Choroid plexus epithelial cell (primary cell): ENCODE measurements around the gene CCDC91.

Experiments used
- DNase-seq: peaks from one replicate; pipeline ENCODE4 v3.0.0-alpha.2; 2010; ENCODE audit warnings: low read depth
- H3K4me3 ChIP-seq: 2 replicates; pipeline ENCODE4 v1.5.1; 2011; ENCODE audit warnings: low read depth, mild to moderate bottlenecking, control low read depth, low read length, moderate library complexity
- TF ChIP-seq, protein P1 (sequence below): conservative IDR thresholded peaks from 2 replicates; pipeline ENCODE4 v1.5.1; 2011; ENCODE audit warnings: low read depth, mild to moderate bottlenecking, control low read depth, inconsistent platforms, low read length, moderate library complexity

Gene CCDC91

DNA sequence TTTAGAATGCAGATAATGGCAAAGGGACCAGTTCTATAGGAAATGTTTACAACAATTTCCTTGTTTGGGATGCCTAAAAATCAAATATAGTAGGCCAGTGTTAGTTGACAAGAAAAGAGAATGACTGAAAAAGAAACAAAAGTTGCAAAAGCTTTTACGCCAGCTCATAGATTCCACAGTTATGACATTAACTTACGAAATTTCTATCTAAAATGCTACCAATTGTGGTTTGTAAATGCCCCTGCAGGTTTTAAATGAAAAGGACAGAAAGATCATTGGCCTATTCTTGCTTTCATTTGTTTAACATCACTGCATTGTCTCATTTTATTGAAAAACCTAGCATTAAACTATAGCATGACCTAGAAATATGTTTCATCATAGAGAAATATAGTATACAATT, 345.8 kb downstream of the CCDC91 start:
- H3K4me3 ChIP-seq = no peak overlapping the region
- DNase-seq = peak; percentile 90
- TF ChIP-seq, protein P1, sequence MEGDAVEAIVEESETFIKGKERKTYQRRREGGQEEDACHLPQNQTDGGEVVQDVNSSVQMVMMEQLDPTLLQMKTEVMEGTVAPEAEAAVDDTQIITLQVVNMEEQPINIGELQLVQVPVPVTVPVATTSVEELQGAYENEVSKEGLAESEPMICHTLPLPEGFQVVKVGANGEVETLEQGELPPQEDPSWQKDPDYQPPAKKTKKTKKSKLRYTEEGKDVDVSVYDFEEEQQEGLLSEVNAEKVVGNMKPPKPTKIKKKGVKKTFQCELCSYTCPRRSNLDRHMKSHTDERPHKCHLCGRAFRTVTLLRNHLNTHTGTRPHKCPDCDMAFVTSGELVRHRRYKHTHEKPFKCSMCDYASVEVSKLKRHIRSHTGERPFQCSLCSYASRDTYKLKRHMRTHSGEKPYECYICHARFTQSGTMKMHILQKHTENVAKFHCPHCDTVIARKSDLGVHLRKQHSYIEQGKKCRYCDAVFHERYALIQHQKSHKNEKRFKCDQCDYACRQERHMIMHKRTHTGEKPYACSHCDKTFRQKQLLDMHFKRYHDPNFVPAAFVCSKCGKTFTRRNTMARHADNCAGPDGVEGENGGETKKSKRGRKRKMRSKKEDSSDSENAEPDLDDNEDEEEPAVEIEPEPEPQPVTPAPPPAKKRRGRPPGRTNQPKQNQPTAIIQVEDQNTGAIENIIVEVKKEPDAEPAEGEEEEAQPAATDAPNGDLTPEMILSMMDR = peak; percentile 12

- DNase-seq = peak; percentile 26
- no peak overlapping the region for H3K4me3 ChIP-seq
- TF ChIP-seq, protein P1 = no peak
These were observed 347.2 kb downstream of the CCDC91 start for GRCh38 chr12:28537474-28537873.

DNA sequence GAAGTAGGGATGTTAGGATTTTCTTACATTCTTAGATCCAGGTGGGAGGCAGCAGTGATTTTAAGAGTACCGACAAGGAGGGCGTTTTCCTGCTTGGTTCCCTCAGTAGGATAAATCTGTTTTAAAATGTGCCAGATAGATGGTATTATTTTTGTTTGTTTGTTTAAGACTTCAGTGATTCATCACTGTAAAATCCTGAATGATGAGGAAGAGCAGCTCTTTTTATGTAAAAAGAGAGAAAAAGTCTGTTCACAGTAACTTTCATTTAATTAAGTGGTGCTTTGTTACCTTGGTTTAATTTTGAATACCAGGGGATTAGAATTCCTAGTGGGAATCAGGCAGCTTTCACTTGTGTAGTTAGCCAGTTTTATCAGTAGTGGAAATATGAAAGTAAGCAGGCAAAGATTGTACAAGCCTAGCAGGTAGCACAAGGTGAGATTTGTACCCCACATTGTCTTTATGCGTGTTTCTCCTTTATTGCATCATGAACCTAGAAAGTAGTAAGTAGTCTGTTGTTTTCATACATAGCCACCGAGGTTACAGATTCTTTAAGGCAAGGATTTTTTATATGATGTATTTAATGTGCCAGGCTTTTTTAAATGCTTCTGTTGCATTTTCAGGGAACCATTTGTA, 349.6 kb downstream of the CCDC91 start:
- DNase-seq = peak; percentile 38
- TF ChIP-seq, protein P1 = no peak
- no peak overlapping the region for H3K4me3 ChIP-seq

GRCh38 chr12:28540324-28540714, 350.1 kb downstream of the CCDC91 start:
- TF ChIP-seq, protein P1 = no peak
- DNase-seq = peak; percentile 19
- H3K4me3 ChIP-seq = no peak overlapping the region

- peak; percentile 56 for DNase-seq
- TF ChIP-seq, protein P1 = no peak
- no peak overlapping the region for H3K4me3 ChIP-seq
These were observed 353.0 kb downstream of the CCDC91 start for GRCh38 chr12:28543021-28543890.

DNA sequence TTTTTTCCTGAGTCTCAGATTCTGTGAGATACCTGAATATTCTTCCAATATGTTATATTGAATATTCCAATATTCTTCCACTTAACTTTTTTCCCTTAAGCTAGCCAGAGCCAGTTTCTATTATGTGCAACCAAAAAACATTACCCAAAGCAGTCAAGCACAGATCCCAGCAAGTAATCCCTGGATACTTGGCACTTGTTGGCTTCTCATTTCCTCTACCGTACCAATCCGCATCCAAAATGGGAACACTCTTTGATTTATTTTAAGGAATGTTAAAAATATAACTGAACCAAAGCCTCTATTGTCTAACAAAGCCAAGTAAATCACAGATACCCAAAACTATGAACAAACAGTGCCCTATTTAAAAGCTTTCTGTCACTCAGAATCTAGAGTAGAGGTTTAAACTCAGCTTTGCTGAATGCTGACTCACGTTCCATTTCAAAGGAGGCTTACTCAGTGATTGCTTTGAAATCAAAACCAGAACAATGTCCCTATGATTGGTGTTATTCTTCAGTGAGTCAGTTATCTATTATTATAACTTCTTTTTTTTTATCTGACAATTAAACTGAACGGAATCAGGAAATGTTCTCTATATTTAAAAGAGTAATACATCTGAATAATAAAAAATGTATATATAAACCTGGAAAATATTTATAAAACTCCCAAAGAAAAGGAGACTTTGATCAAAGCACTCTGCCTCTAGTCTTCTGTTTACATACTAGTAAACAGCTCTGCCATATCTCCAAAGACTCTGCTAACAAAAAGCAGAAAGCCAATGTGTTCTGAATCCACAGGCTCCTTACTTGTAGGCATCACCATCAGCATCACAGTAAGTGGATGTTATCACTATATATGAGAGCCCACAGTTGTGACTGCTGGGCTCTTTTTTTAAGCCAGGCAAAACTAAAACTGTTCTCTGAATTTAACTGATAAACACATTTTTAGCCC, 360.8 kb downstream of the CCDC91 start:
- peak; percentile 72 for DNase-seq
- H3K4me3 ChIP-seq = no peak overlapping the region
- TF ChIP-seq, protein P1 = no peak
